Kidney capillary endothelial cell (primary cell): ENCODE measurements around the gene DDX1.

ENCODE experiments used
- DNase-seq: peaks from one replicate; pipeline ENCODE4 v3.0.0-alpha.2; 2018; ENCODE audit warnings: low spot score

Gene DDX1

GRCh38 chr2:15664273-15665066 is 72.8 kb downstream of the DDX1 start:
- no peak for DNase-seq

DNA sequence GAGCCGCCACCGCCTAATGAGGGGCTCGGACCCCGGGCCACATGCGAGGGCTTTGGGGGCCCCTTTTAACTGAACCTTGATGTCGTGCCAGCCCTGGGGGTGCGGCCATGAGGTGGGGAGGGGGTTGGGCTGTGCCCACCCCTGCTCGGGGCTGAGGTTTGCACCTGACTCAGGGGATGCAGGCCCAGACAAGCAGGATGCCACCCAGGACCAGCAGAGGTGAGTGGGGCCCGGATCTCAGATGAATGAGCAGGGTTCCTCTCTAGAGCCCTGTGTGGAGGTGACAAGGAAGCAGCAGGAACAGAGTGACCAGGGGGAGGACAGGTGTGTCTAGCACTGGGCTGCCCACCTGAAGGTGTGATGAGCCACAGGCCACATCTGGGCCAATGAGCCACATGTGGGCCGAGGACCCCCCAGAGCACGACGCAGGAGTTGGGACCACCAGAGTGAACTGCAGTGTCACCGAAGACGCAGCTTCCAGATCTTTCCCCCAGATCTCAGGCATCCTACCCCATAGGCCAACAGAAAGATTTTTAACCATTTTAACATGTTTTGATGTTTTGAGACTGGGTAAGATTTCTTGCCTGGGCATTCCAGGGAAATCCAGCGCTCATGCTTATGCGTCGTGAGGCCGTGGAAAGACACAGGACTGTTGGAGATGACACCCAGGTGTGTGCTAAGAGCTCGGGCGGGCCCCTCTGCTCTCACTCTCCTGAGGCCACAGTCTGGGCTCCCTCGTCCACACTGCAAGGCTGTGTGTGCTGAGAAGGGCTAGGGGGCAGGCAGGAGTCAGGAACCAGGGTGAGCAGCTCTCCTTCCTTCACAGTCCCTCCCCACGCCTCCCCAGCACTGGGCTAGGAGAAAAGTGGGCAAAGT is 73.6 kb downstream of the DDX1 start:
- no peak for DNase-seq

DNA sequence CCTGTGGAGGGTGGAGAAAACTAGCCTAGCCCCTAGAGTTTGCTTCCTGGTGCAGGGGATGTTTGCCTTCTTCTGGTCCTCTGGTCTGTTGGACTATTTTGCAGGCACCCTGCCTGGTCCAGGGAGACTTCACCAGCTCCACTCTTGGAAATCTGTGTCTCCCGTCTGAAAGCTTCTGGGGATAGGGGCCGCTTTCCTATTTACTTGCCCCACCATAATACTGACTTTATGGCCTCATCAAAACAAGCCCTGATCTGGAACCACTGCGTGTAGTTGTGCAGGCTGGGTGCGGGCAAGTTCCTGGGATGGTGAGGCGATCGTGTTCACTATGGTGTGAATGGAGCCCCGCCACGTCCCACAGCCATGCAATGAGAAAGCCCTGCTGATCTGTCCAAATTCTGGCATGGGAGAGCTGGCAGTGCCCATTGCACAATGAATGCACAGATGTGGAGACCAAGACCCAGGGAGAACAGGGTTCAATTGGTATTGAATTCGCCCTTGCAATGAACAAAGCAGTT is 74.3 kb downstream of the DDX1 start:
- no peak for DNase-seq

- no peak for DNase-seq
These were observed 75.5 kb downstream of the DDX1 start for GRCh38 chr2:15666861-15667808.

DNA sequence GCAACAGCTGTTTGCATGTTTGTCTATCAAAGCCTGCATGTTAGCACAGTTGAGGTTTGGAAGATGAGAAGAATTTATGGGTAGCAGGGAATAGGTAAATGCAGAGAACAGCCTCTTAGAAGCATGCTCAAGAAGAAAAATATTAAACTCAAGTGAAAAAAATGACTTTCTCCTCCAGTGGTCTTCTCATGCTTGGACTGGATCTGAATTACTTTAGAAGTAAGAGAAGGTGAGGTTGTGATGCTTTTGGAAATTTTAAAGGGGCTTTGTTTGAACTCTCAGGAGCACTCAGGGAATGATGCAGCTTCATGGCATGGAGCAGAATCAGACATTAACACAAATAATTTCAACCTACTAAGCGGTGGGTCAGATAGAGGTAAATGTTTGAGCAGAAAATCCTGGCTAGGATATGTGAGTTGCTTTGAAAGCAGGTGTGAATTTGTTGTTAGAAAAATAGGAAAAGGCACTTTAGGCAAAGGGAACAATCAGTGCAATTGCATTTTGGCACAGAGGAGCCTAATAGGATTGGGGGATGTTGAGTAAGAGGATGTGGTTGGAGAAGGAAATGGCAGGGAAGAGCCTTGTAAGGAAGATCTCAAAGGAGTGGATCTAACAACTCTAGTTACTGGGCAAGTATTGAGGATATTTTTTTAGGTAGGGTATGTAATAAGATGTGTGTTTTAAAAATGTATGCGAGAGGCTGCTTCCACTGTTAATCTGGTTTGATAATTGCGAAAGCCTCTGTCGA is 76.3 kb downstream of the DDX1 start:
- DNase-seq = peak; percentile 37

DNA sequence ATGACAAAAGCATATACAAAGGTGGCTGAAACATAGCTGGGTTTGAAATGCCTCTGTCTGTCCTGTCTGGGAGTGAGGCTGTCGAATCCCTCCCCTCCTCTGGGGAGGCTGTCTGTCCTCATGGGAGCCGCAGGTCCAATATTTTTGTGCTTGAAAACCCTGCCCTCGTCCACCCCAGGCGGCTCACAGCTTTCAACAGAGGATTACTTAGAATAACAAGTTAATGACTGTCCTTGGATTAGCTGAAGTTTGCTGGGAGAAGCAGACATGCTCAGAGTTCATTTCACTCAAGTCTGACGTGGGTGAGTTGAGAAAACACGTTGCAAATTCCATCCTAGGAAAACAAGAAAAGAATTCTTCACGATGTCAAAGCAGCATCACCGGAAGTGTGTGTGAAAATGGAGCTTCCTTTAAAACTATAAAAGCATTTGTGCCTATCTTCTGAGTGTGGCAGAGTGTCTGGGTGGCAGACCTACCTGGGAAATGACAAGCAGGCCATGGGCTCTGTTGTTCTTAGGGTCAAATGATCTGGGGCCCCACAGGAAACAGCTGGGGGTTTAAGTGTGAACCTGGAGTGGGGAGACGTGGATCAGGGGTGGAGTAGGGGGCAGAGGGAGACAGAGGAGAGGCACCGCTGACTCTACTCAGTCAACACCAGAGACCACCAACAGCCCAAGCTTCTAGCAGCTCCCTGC is 77.1 kb downstream of the DDX1 start:
- DNase-seq = no peak

- DNase-seq = no peak
These were observed 77.8 kb downstream of the DDX1 start for GRCh38 chr2:15669375-15669910.

- DNase-seq = no peak
These were observed 78.8 kb downstream of the DDX1 start for GRCh38 chr2:15670469-15670868.

DNA sequence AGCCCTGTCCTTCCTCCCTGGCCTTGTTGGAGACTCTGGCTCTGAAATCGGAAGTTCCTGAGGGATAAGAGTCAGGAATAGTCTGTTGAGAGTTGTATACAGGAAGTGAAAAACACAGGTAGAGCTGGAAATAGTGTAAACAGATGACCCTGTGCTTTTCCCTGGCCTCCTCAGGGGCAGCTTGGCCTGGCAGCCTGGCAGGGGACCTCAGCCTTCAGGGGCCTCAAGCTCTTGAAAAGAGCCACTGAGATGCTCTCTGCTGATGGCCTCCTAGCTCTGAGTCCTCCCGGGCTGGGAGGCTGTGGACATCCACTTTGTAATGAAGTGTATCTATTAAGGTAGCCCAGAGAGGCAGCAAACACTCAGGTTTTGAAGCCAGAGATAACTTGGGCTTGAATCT is 79.3 kb downstream of the DDX1 start:
- no peak for DNase-seq

GRCh38 chr2:15671409-15671808 is 79.7 kb downstream of the DDX1 start:
- DNase-seq = no peak

GRCh38 chr2:15671842-15672815 is 80.5 kb downstream of the DDX1 start:
- DNase-seq = no peak

GRCh38 chr2:15672961-15673918 is 81.6 kb downstream of the DDX1 start:
- DNase-seq = no peak

DNA sequence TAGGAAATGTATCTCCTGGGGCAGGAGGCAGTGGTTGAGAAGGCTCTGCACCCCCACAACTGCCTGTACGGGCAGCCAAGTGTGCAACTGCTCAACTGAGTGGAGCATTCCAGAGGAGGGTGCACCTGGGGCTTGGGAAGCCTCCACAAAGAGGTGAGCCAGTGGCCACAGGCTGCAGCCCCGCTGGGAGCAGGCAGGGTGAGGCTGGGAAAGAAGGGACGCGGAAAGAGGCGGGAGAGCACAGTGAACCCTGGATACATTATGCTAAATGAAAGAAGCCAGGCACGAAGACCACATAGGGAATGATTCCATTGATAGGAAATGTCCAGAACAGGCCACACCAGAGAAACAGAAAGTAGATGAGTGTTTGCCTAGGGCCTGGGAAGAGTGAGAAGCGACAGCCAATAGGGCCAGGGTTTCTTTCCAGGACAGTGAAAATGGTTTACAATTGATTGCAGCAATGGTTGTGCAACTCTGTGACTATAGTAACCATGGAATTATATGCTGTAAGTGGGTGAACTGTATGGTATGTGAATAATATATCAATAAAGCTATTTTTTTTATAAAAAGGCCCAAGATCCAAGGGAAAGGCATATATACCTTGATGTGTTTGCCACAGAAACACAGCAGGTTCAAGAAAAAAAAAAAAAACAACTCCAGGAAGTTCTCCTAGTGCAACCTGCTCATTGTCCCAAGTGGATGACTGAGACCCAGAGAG is 82.4 kb downstream of the DDX1 start:
- DNase-seq = peak; percentile 38

GRCh38 chr2:15674637-15675455 is 83.2 kb downstream of the DDX1 start:
- DNase-seq = no peak

GRCh38 chr2:15675456-15676195 is 84.0 kb downstream of the DDX1 start:
- DNase-seq = no peak
